GM18520 (cell line): ENCODE data around the gene INAFM2.

Source experiments
- ATAC-seq: cut with Tn5 transposase; IDR thresholded peaks from one replicate; pipeline ENCODE4 v1.9.1; 2021; ENCODE audit not compliant: unreplicated experiment

The INAFM2 gene

GRCh38 chr15:40342416-40343320 lies 19.2 kb downstream of the INAFM2 start:
- ATAC-seq: no peak

GRCh38 chr15:40343512-40343911 lies 20.0 kb downstream of the INAFM2 start:
- no peak for ATAC-seq

GRCh38 chr15:40344217-40344616 lies 20.7 kb downstream of the INAFM2 start:
- no peak for ATAC-seq

GRCh38 chr15:40344631-40345120 lies 21.2 kb downstream of the INAFM2 start:
- ATAC-seq: no peak

GRCh38 chr15:40345225-40345866 lies 21.9 kb downstream of the INAFM2 start:
- no peak for ATAC-seq

- ATAC-seq: no peak
These were observed 22.5 kb downstream of the INAFM2 start for GRCh38 chr15:40345867-40346578.

GRCh38 chr15:40346579-40347558 lies 23.4 kb downstream of the INAFM2 start:
- ATAC-seq: no peak

GRCh38 chr15:40347559-40348473 lies 24.3 kb downstream of the INAFM2 start:
- no peak for ATAC-seq

- no peak for ATAC-seq
These were observed 25.0 kb downstream of the INAFM2 start for GRCh38 chr15:40348474-40348870.

GRCh38 chr15:40349163-40349562 lies 25.7 kb downstream of the INAFM2 start:
- no peak for ATAC-seq

GRCh38 chr15:40352281-40352901 lies 28.9 kb downstream of the INAFM2 start:
- no peak for ATAC-seq

GRCh38 chr15:40353697-40354096 lies 30.2 kb downstream of the INAFM2 start:
- no peak for ATAC-seq

GRCh38 chr15:40354408-40355171 lies 31.1 kb downstream of the INAFM2 start:
- no peak for ATAC-seq

- ATAC-seq: no peak
These were observed 32.6 kb downstream of the INAFM2 start for GRCh38 chr15:40355976-40356585.

GRCh38 chr15:40357246-40357645 lies 33.8 kb downstream of the INAFM2 start:
- ATAC-seq: no peak

GRCh38 chr15:40357723-40358470 lies 34.4 kb downstream of the INAFM2 start, which contains the start of gene DISP2:
DISP2 (plus strand) TSS chr15:40358219; CDS start chr15:40358322, 103 bp downstream.
- ATAC-seq: peak; percentile 67
